B cell (primary cell): Measurements from ENCODE around the gene RNASE7. TPM values are rescaled to one million over a fixed set of nuclear protein-coding genes. Genes with fewer than 3 reads are reported as not detected.
A peak's percentile ranks its signal among the peaks of the same experiment; 100 is the strongest.

Source experiments
- ATAC-seq: fragments of 200-7000 bp; cut with Tn5 transposase; one replicate; pipeline ENCODE4 v1.10.0; 2021; ENCODE audit warnings: low read depth, mild to moderate bottlenecking, moderate number of reproducible peaks, moderate library complexity
- CTCF ChIA-PET: fragments of 350-600 bp; sonication (Branson Sonifier 250); formaldehyde crosslinking; loops from one replicate; lab custom pipeline; 2021; ENCODE audit warnings: antibody characterized with exemption, inconsistent platforms; lab: Charles Lee
- POLR2A ChIA-PET: fragments of 350-600 bp; sonication (Branson Sonifier 250); formaldehyde crosslinking; loops from one replicate; lab custom pipeline; 2021; ENCODE audit warnings: antibody characterized with exemption; lab: Charles Lee
- DNase-seq: peaks from one replicate; pipeline ENCODE4 v3.0.0; 2013
- H2AFZ ChIP-seq: 2 replicates; pipeline ENCODE4 v1.6.1; 2012; ENCODE audit warnings: mild to moderate bottlenecking, low read depth, low read length; ENCODE audit not compliant: insufficient read depth, poor library complexity, severe bottlenecking
- H3K27ac ChIP-seq, 2 donors: 1 replicate in 1 of 2; 2 replicates in 1 of 2; pipeline ENCODE4 v1.5.1; 2012 to 2013; ENCODE audit warnings: low read length in 2 of 2, mild to moderate bottlenecking in 2 of 2, moderate library complexity in 1 of 2
- H3K27me3 ChIP-seq, 4 experiments: fragments of 200-600 bp in 1 of 4; sonication (generic) in 1 of 4; replicated peaks in 1 of 4; 1 replicate in 2 of 4; 2 replicates in 2 of 4; pipeline versions ENCODE4 v1.6.1 to v1.7.0; 2013 to 2016; ENCODE audit warnings: low read length in 3 of 4, mild to moderate bottlenecking in 2 of 4, mixed read lengths in 1 of 4, moderate library complexity in 1 of 4; ENCODE audit not compliant: insufficient read depth in 4 of 4, control insufficient read depth in 3 of 4; ENCODE audit errors: control extremely low read depth in 1 of 4
- H3K36me3 ChIP-seq, 2 experiments: replicated peaks in 1 of 2; 1 replicate in 1 of 2; 2 replicates in 1 of 2; pipeline versions ENCODE4 v1.6.1 to v1.7.1; 2013; ENCODE audit warnings: low read length in 1 of 2; ENCODE audit not compliant: insufficient read depth in 2 of 2, control insufficient read depth in 1 of 2; ENCODE audit errors: control extremely low read depth in 1 of 2, extremely low read depth in 1 of 2
- H3K4me1 ChIP-seq, 2 donors: fragments of 200-600 bp in 1 of 2; sonication (generic) in 1 of 2; 1 replicate in 1 of 2; 2 replicates in 1 of 2; pipeline versions ENCODE4 v1.5.1 to v1.6.1; 2013 to 2017; ENCODE audit warnings: low read length in 2 of 2; ENCODE audit not compliant: control insufficient read depth in 2 of 2, insufficient read depth in 2 of 2
- H3K4me2 ChIP-seq: replicated peaks from 2 replicates; pipeline ENCODE3; 2012; ENCODE audit warnings: mild to moderate bottlenecking, low read depth, low read length; ENCODE audit not compliant: poor library complexity, severe bottlenecking
- H3K4me3 ChIP-seq, 5 experiments: fragments of 200-600 bp in 1 of 5; sonication (generic) in 1 of 5; 1 replicate in 3 of 5; 2 replicates in 2 of 5; pipeline versions ENCODE4 v1.5.1 to v1.7.0; 2011 to 2016; ENCODE audit warnings: low read length in 4 of 5, mild to moderate bottlenecking in 4 of 5, low read depth in 2 of 5, control low read depth in 1 of 5, moderate library complexity in 1 of 5; ENCODE audit not compliant: insufficient read depth in 1 of 5; ENCODE audit errors: control extremely low read depth in 1 of 5, extremely low read depth in 1 of 5
- H3K79me2 ChIP-seq: fragments of 200-600 bp; sonication (generic); one replicate; pipeline ENCODE4 v1.6.0; 2016; ENCODE audit warnings: low read length; ENCODE audit not compliant: control insufficient read depth, insufficient read depth
- H3K9ac ChIP-seq: fragments of 200-600 bp; sonication (generic); 2 replicates; pipeline ENCODE4 v1.6.1; 2017; ENCODE audit warnings: mild to moderate bottlenecking, low read length, moderate library complexity
- H3K9me3 ChIP-seq, 3 donors: one replicate each; pipeline versions ENCODE4 v1.6.1 to v1.7.1; 2013; ENCODE audit warnings: low read length in 2 of 3; ENCODE audit not compliant: control insufficient read depth in 2 of 3, insufficient read depth in 1 of 3; ENCODE audit errors: control extremely low read depth in 1 of 3
- H4K20me1 ChIP-seq: 2 replicates; pipeline ENCODE4 v1.6.0; 2012; ENCODE audit warnings: mild to moderate bottlenecking, low read length; ENCODE audit not compliant: insufficient read depth, control insufficient read depth, poor library complexity, severe bottlenecking
- H3K27ac Mint-ChIP-seq: one replicate; pipeline ENCODE4 v1.8.0; 2021; ENCODE audit warnings: mixed read lengths
- H3K27me3 Mint-ChIP-seq: one replicate; pipeline ENCODE4 v1.8.0; 2021; ENCODE audit warnings: mixed read lengths
- H3K4me1 Mint-ChIP-seq: one replicate; pipeline ENCODE4 v1.8.0; 2021; ENCODE audit warnings: mixed read lengths
- H3K4me3 Mint-ChIP-seq: one replicate; pipeline ENCODE4 v1.8.0; 2021; ENCODE audit warnings: mixed read lengths
- H3K9me3 Mint-ChIP-seq: one replicate; pipeline ENCODE4 v1.8.0; 2022; ENCODE audit warnings: mixed read lengths; ENCODE audit not compliant: insufficient read depth
- CTCF ChIP-seq: fragments of 200-600 bp; IDR thresholded peaks from one replicate; pipeline ENCODE4 v1.8.0; 2022; ENCODE audit warnings: antibody characterized with exemption, mild to moderate bottlenecking
- EZH2 ChIP-seq: IDR thresholded peaks from 2 replicates; pipeline ENCODE4 v1.6.1; 2012; ENCODE audit warnings: borderline replicate concordance, low read depth, mild to moderate bottlenecking, moderate library complexity, low read length; ENCODE audit not compliant: insufficient read depth, poor library complexity, severe bottlenecking
- WGBS: methylation state at CpG from one replicate; pipeline ENCODE4 v1.1.5; 2013; ENCODE audit warnings: missing lambda C conversion rate; ENCODE audit not compliant: insufficient coverage; 5-methylcytosine and 5-hydroxymethylcytosine counted together
- intact Hi-C: fragments of 100-400 bp; cut with micrococcal nuclease; formaldehyde crosslinking; loops from one replicate; pipeline ENCODE4 v1.10.0; 2022
- polyA plus RNA-seq: library from polyadenylated mRNA; depleted of rRNA; stranded (reverse); fragments of >200 nt; gene quantifications from 2 replicates; pipeline ENCODE4 v1.2.3, GENCODE V29; 2012
- total RNA-seq, 2 donors: library from RNA; stranded (reverse); fragments of 120-200 nt in 1 of 2; gene quantifications; 1 replicate in 1 of 2; 2 replicates in 1 of 2; pipeline versions ENCODE4 v1.2.3 to v1.2.4, GENCODE V29; 2013 to 2022

The RNASE7 gene
- total and polyA plus RNA-seq, 2 donors (not counting 1 experiment from before 2014, with no cell fraction given): not detected

DNA sequence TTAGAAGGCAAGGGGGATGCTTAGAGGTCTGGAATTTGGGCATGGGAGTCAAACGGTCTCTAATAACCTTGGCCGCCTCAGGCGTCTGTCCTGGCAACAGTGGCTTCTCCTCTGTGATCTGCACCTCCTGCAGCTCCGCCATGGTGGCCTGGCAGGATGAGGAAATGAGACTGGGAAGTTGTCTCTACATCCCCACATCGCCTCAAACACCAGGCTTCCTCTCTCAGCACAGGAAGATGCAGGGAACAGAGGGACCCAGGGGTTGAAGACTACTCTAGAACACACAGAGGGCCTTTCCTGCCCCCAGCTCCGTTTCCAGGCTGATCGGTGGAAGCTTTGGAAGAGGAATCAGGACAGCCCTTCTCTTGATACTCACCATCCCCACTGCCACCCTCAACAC lies 19.0 kb upstream of the RNASE7 start:
- H3K36me3 ChIP-seq: no peaks in the 10 kb centered on the region
- no peak overlapping the region for H2AFZ ChIP-seq
- no peaks in the 10 kb centered on the region for H4K20me1 ChIP-seq
- CTCF ChIA-PET: interaction anchor here (1.0 to 2.9 kb wide), 5 partner anchors 8 to 81 kb away, joined by 3 to 23 read pairs (median 9); no protein-coding TSS in a partner anchor
- DNase-seq: no peak
- Mint-ChIP-seq H3K4me1 (peaks cover 19% of the 10 kb centered on the region), H3K27me3 (peaks cover 19% of the 10 kb centered on the region), H3K27ac (no peak overlapping the region), H3K4me3 (peak overlapping the region; percentile 93), H3K9me3 (no peaks in the 10 kb centered on the region)
- no peaks in the 10 kb centered on the region for H3K79me2 ChIP-seq
- no peak overlapping the region for H3K4me3 ChIP-seq
- ATAC-seq: no peak
- H3K27me3 ChIP-seq: peaks cover 0 to 30% (median 8%) of the 10 kb centered on the region in 4 experiments
- peak overlapping the region; percentile 99 for H3K4me2 ChIP-seq
- peaks cover 12 to 23% of the 10 kb centered on the region in 2 donors for H3K4me1 ChIP-seq
- TF ChIP-seq CTCF: no peak
- TF ChIP-seq EZH2: no peak
- H3K9ac ChIP-seq: no peak overlapping the region
- no peak overlapping the region for H3K27ac ChIP-seq
- 70% methylated on average over 6 of the region's 7 CpGs for WGBS
- POLR2A ChIA-PET: no interaction called here
- no peaks in the 10 kb centered on the region for H3K9me3 ChIP-seq
- intact Hi-C loops: no loop called here

- H3K79me2 ChIP-seq: no peaks in the 10 kb centered on the region
- POLR2A ChIA-PET: interaction anchor here (0.7 kb wide), 1 partner anchor 47 kb away, joined by 3 read pairs; no protein-coding TSS in a partner anchor
- H3K36me3 ChIP-seq: no peaks in the 10 kb centered on the region
- TF ChIP-seq CTCF (no peak), EZH2 (no peak)
- peak overlapping the region in 4 of 5 experiments; percentile 69 to 86 (median 80) for H3K4me3 ChIP-seq
- WGBS: 46% methylated on average over 6 of the region's 17 CpGs
- H3K4me1 Mint-ChIP-seq: peaks cover 19% of the 10 kb centered on the region
- peak overlapping the region; percentile 97 for H2AFZ ChIP-seq
- H3K27ac Mint-ChIP-seq: peak overlapping the region; percentile 67
- DNase-seq: peak; percentile 34
- H3K9ac ChIP-seq: peak overlapping the region; percentile 78
- H3K27me3 Mint-ChIP-seq: peaks cover 19% of the 10 kb centered on the region
- intact Hi-C loops: loop anchor here (2.0 kb wide), 3 partner anchors 47 to 81 kb away; partner anchors contain the start of gene ARHGEF40
- peaks cover 12 to 23% of the 10 kb centered on the region in 2 donors for H3K4me1 ChIP-seq
- H3K27me3 ChIP-seq: peaks cover 0 to 30% (median 8%) of the 10 kb centered on the region in 4 experiments
- CTCF ChIA-PET: interaction anchor here (1.0 to 2.9 kb wide), 5 partner anchors 8 to 80 kb away, joined by 3 to 23 read pairs (median 9); no protein-coding TSS in a partner anchor
- H3K27ac ChIP-seq: no peak overlapping the region
- no peaks in the 10 kb centered on the region for H3K9me3 ChIP-seq
- no peaks in the 10 kb centered on the region for H4K20me1 ChIP-seq
- no peak for ATAC-seq
- no peaks in the 10 kb centered on the region for H3K9me3 Mint-ChIP-seq
- H3K4me2 ChIP-seq: peak overlapping the region; percentile 99
- H3K4me3 Mint-ChIP-seq: peak overlapping the region; percentile 93
These were observed 18.2 kb upstream of the RNASE7 start for GRCh38 chr14:21023817-21024584.
